Natural killer cell treated with Interleukin-12 subunit alpha and Interleukin-12 subunit beta and Interleukin-15 and Interleukin-18, amount 100 ng/mL, for 72 hours (primary cell): ENCODE measurements around the gene RAP1GAP. TPM values are rescaled to one million over a fixed set of nuclear protein-coding genes. Genes with fewer than 3 reads are reported as not detected.

Experiments
- ATAC-seq, 2 donors: fragments of 150-1000 bp; cut with Tn5 transposase in 1 of 2; sonication (Bioruptor Pico), chemical (Tn5 transposase) in 1 of 2; 2 replicates each; pipeline ENCODE4 v1.10.0; 2021
- DNase-seq: peaks from one replicate; pipeline ENCODE4 v3.0.0; 2022; ENCODE audit warnings: low spot score
- H3K27ac Mint-ChIP-seq, 2 donors: 1 replicate in 1 of 2; 2 replicates in 1 of 2; pipeline ENCODE4 v1.8.0; 2022; ENCODE audit warnings: mixed read lengths in 2 of 2, mild to moderate bottlenecking in 1 of 2, moderate library complexity in 1 of 2
- H3K27me3 Mint-ChIP-seq, 2 donors: 1 replicate in 1 of 2; 2 replicates in 1 of 2; pipeline ENCODE4 v1.8.0; 2022; ENCODE audit warnings: mixed read lengths in 2 of 2
- H3K36me3 Mint-ChIP-seq: one replicate; pipeline ENCODE4 v1.8.0; 2022; ENCODE audit warnings: mixed read lengths
- H3K4me1 Mint-ChIP-seq, 2 donors: 1 replicate in 1 of 2; 2 replicates in 1 of 2; pipeline ENCODE4 v1.8.0; 2022; ENCODE audit warnings: low read depth in 2 of 2, mixed read lengths in 2 of 2, mild to moderate bottlenecking in 1 of 2
- H3K4me3 Mint-ChIP-seq: one replicate; pipeline ENCODE4 v1.8.0; 2022; ENCODE audit warnings: mixed read lengths
- H3K9me3 Mint-ChIP-seq: 2 replicates; pipeline ENCODE4 v1.8.0; 2022; ENCODE audit warnings: mixed read lengths
- total RNA-seq, 2 donors: library from RNA; stranded (reverse); gene quantifications; one replicate each; pipeline ENCODE4 v1.2.3, GENCODE V29; 2022

RAP1GAP gene
- total RNA-seq, 2 donors from 2014 or later: 0.19 TPM; not detected in 1

GRCh38 chr1:21576798-21577187 is 92.4 kb downstream of the RAP1GAP start:
- DNase-seq (no peak), ATAC-seq (no peak)
- Mint-ChIP-seq H3K27me3 (peaks cover 0 to 16% of the 10 kb centered on the region in 2 donors), H3K4me1 (no peaks in the 10 kb centered on the region), H3K27ac (no peak overlapping the region), H3K36me3 (no peaks in the 10 kb centered on the region), H3K4me3 (no peak overlapping the region), H3K9me3 (no peaks in the 10 kb centered on the region)

DNA sequence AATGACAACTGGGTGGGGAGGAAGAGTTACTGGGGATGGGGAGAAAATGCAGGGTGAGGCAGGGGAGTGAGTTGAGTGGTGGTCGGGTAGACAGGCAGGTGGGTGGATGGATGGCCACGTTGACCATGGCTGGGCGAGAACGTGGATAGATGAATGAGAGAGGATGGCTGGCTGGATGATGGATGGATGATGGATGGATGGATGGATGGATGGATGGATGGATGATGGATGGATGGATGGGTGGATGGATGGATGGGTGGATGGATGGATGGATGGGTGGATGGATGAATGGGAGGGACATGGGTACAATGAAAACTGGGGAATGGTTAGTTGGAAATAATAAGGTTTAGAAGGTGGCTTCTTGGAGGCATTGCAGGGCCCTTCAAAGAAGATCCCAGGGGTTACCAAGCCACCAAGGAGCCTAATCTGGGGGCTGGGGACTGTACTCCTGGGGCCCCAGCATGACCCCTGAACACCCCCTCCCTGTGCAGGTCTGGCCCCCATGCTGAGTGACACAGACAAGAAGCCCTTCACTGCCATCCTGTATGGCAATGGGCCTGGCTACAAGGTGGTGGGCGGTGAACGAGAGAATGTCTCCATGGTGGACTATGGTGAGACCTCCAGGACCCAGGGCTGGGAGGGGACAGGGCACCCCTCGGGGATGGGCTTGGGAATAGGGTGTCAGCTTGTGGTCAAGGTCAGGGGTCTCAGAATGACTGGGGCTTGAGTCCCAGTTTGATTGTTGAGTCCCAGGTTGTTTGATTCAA is 92.9 kb downstream of the RAP1GAP start:
- Mint-ChIP-seq H3K4me1 (no peaks in the 10 kb centered on the region), H3K27ac (no peak overlapping the region), H3K4me3 (no peak overlapping the region), H3K27me3 (peaks cover 0 to 16% of the 10 kb centered on the region in 2 donors), H3K36me3 (no peaks in the 10 kb centered on the region), H3K9me3 (no peaks in the 10 kb centered on the region)
- ATAC-seq (no peak), DNase-seq (no peak)

DNA sequence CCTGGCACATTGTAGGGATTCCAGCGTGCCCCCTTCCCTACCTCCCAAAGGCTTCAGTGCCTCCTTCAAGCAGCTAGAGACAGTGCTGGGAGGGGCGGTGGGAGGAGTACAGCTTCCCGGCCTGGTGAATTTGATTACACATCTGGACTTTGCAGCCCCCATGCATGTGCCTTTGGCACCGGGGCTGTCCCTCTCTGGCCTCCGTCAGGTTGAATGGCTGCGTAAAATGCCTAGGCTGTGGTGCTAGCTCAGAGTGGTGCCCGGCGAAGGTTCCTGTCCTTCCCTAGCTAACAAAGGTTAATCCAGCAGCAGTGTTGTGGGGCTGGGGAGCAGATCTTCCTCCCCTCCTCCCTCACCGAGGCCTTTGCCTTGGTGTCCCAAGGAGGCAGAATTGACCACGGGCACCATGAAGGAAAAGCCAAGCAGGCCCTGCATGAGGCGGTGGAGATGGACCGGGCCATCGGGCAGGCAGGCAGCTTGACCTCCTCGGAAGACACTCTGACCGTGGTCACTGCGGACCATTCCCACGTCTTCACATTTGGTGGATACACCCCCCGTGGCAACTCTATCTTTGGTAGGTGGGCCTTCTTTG is 93.7 kb downstream of the RAP1GAP start:
- Mint-ChIP-seq H3K4me3 (no peak overlapping the region), H3K4me1 (no peaks in the 10 kb centered on the region), H3K27ac (no peak overlapping the region), H3K36me3 (no peaks in the 10 kb centered on the region), H3K9me3 (no peaks in the 10 kb centered on the region), H3K27me3 (peaks cover 0 to 16% of the 10 kb centered on the region in 2 donors)
- DNase-seq: no peak
- ATAC-seq: no peak

GRCh38 chr1:21574466-21575151 is 94.5 kb downstream of the RAP1GAP start:
- no peak overlapping the region for H3K4me3 Mint-ChIP-seq
- ATAC-seq: no peak

DNA sequence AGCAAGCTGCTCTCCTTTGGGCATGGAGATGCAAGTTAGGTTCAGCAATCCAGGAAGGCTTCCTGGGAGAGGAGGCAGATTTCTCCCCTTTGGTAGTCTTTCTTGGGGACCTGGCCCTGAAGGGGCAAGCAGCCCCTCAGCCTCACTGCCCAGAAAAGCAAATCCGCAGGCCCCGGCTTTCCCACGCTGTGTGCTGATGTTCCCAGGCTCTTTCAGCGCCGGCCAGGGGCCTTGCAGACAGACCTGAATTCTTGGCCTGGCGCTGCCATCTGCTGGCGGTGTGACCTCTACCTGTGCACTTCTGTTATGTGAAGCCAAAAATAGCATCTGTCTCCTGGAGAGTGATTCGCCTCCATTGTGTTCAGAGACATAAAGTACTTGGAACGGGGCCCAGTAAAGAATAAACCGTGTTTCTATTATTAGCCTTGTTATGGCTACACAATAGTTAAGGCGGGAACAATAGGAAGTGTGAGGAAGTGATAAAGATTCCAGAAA is 95.1 kb downstream of the RAP1GAP start:
- Mint-ChIP-seq H3K4me3 (no peak overlapping the region), H3K4me1 (no peaks in the 10 kb centered on the region), H3K36me3 (no peaks in the 10 kb centered on the region), H3K9me3 (no peaks in the 10 kb centered on the region), H3K27me3 (peaks cover 0 to 12% of the 10 kb centered on the region in 2 donors), H3K27ac (no peak overlapping the region)
- DNase-seq: no peak
- no peak for ATAC-seq

More at GRCh38 chr1:21574466-21575151, 94.5 kb downstream of the RAP1GAP start:
- H3K36me3 Mint-ChIP-seq: no peaks in the 10 kb centered on the region
- H3K4me1 Mint-ChIP-seq: no peaks in the 10 kb centered on the region
- H3K27me3 Mint-ChIP-seq: peaks cover 0 to 13% of the 10 kb centered on the region in 2 donors
- no peaks in the 10 kb centered on the region for H3K9me3 Mint-ChIP-seq
- no peak overlapping the region for H3K27ac Mint-ChIP-seq
- DNase-seq: peak; percentile 62

DNA sequence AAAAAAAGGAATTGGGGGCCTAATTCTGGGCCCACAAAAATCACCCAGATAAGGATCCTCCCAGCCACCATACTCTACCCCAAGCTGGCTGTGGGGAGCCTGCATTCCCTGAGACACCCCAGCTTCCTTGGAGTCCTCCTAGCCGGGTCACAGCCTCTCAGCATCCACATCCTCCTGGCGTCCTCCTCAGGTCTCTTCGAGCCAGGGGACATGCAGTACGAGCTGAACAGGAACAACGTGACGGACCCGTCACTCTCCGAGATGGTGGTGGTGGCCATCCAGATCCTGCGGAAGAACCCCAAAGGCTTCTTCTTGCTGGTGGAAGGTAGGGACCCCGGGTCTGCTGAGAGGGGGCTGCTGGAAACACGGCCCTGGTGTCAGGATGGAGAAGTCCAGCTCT is 95.7 kb downstream of the RAP1GAP start:
- peaks cover 0 to 12% of the 10 kb centered on the region in 2 donors for H3K27me3 Mint-ChIP-seq
- ATAC-seq (no peak), DNase-seq (no peak)
- H3K4me1 Mint-ChIP-seq: no peaks in the 10 kb centered on the region
- H3K4me3 Mint-ChIP-seq: no peak overlapping the region
- H3K9me3 Mint-ChIP-seq: no peaks in the 10 kb centered on the region
- no peaks in the 10 kb centered on the region for H3K36me3 Mint-ChIP-seq
- no peak overlapping the region for H3K27ac Mint-ChIP-seq

DNA sequence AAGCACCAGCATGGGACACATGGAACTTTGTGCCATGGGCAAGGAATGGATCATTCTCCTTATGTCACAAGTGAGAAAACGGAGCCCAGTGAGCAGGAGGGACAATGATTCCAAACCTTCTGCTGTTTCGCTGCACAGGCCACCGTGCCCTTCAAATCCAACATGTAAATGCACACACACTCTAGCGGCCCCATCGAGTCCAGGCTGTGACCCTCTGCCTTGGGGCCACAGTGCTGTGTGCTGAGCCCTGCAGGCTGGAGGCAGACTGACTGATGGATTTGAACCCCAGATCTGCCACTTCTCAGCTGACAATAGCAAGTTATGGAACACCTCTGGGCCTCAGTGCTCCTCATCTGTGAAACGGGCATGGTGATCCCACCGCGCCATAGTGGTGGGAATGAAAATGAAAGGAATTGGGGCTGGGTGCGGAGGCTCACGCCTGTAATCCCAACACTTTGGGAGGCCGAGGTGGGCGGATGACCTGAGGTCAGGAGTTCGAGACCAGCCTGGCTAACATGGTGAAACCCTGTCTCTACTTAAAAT is 96.4 kb downstream of the RAP1GAP start:
- no peak overlapping the region for H3K4me3 Mint-ChIP-seq
- H3K27me3 Mint-ChIP-seq: peaks cover 0 to 12% of the 10 kb centered on the region in 2 donors
- H3K27ac Mint-ChIP-seq: no peak overlapping the region
- ATAC-seq (no peak), DNase-seq (no peak)
- H3K9me3 Mint-ChIP-seq: no peaks in the 10 kb centered on the region
- no peaks in the 10 kb centered on the region for H3K4me1 Mint-ChIP-seq
- no peaks in the 10 kb centered on the region for H3K36me3 Mint-ChIP-seq

GRCh38 chr1:21572221-21572620 is 96.9 kb downstream of the RAP1GAP start:
- ATAC-seq: no peak
- H3K4me3 Mint-ChIP-seq: no peak overlapping the region
- H3K9me3 Mint-ChIP-seq: no peaks in the 10 kb centered on the region
- H3K27me3 Mint-ChIP-seq: peaks cover 0 to 12% of the 10 kb centered on the region in 2 donors
- no peaks in the 10 kb centered on the region for H3K4me1 Mint-ChIP-seq
- H3K27ac Mint-ChIP-seq: no peak overlapping the region
- no peak for DNase-seq
- no peaks in the 10 kb centered on the region for H3K36me3 Mint-ChIP-seq

DNA sequence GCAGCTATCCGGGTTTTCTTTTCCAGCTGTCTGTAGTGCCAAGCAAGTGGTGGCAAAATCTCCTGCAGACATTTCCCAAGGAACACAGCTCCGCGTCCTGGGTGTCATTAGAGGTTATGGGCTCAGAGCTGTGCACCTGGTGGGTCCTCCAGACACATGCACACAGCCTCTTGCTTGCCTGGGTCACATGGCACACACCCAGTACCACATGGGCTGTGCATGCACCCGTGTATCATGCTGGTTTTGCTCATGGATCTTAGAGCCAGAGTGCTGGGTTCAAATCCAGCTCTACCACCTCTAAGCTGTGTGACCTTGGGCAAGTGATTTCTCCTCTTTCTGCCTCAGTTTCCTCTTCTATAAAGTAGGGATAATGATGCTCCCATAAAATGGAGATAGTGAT is 98.3 kb downstream of the RAP1GAP start:
- ATAC-seq (no peak), DNase-seq (no peak)
- Mint-ChIP-seq H3K4me1 (no peaks in the 10 kb centered on the region), H3K9me3 (no peaks in the 10 kb centered on the region), H3K4me3 (no peak overlapping the region), H3K36me3 (no peaks in the 10 kb centered on the region), H3K27me3 (peaks cover 0 to 9% of the 10 kb centered on the region in 2 donors), H3K27ac (no peak overlapping the region)

DNA sequence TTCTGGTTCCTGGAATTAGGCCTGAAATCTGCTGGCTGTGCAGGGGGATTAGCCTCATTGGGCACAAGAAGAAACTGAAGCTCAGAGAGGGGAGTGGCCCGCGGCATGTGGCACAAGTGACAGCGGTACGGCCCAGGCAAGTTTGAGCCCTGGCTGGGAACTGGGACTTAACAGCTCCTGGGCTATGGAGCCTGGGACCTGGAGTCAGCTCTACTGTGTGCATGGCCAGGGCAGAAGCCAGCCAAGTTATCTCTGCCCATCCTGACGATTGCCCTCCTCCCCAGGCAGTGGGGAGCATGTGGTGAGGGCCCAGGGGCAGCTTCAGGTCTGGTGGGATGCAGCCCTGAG is 98.7 kb downstream of the RAP1GAP start:
- no peaks in the 10 kb centered on the region for H3K4me1 Mint-ChIP-seq
- no peaks in the 10 kb centered on the region for H3K9me3 Mint-ChIP-seq
- no peaks in the 10 kb centered on the region for H3K36me3 Mint-ChIP-seq
- H3K4me3 Mint-ChIP-seq: no peak overlapping the region
- no peak overlapping the region for H3K27ac Mint-ChIP-seq
- ATAC-seq (no peak), DNase-seq (no peak)
- H3K27me3 Mint-ChIP-seq: peaks cover 0 to 8% of the 10 kb centered on the region in 2 donors

DNA sequence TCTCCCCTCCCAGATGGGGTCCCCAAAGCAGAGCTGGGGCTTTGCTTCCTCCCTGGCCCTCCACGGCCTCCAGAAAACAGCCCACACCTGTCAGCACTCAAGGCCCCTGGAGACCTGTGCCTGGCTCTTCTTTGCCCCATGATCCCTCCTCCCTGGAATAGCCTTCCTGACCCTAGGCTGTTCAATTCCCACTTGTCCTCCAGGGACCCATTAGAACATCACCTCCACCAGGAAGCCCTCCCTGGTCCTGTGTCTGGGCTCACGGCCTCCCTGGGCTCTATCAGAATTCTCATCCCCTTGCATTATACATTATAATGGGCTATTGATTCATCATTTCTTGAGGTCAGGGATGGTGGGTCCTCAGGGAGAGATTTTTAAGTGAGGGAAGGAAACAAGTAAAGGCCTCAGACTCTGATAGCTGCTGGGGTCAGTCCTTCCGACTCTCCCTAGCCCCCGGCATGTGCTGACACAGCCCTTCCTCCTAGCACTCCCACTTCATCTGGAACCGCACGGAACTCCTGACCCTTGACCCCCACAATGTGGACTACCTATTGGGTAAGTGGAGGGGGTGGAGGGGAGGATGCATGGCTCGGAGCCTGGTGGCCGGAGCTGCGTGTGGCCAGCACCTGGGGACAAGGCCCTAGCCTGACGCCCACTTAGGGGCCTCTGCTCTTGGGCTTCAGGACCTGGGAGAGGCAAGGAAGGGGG is 99.2 kb downstream of the RAP1GAP start:
- Mint-ChIP-seq H3K27ac (no peak overlapping the region), H3K9me3 (no peaks in the 10 kb centered on the region), H3K4me1 (no peaks in the 10 kb centered on the region), H3K27me3 (peaks cover 0 to 8% of the 10 kb centered on the region in 2 donors), H3K4me3 (no peak overlapping the region), H3K36me3 (no peaks in the 10 kb centered on the region)
- ATAC-seq (no peak), DNase-seq (no peak)

DNA sequence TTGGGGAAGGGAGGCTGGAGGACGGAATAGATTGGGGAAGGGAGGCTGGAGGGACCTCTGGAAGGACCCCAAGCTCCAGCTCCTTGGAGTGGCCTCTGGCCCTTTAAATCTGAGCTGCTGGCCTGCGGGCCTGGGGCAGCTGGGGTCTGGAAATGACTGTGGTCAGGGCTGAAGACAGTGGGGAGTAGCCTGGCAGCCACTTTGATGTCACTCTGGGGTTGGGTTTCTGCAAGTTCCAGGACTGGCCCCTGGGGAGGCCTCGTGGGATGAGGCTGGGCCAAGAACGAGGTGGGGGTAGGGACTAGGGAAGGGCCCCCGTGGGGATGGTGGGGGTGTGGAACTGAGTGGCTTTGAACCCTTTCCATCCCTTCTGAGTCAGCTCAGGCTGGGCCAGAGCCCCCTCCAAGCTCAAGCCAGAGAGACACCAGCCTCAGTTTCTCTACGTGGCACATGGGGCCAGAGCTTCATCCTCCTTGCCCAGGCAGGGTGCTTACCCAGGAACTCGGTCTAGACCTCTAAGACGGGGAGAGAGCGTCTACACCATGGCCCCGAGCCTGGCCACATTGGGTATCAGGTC is 100.3 kb downstream of the RAP1GAP start:
- Mint-ChIP-seq H3K36me3 (no peaks in the 10 kb centered on the region), H3K4me1 (no peaks in the 10 kb centered on the region), H3K4me3 (no peak overlapping the region), H3K27me3 (peaks cover 0 to 3% of the 10 kb centered on the region in 2 donors), H3K27ac (no peak overlapping the region), H3K9me3 (no peaks in the 10 kb centered on the region)
- ATAC-seq (no peak), DNase-seq (no peak)

DNA sequence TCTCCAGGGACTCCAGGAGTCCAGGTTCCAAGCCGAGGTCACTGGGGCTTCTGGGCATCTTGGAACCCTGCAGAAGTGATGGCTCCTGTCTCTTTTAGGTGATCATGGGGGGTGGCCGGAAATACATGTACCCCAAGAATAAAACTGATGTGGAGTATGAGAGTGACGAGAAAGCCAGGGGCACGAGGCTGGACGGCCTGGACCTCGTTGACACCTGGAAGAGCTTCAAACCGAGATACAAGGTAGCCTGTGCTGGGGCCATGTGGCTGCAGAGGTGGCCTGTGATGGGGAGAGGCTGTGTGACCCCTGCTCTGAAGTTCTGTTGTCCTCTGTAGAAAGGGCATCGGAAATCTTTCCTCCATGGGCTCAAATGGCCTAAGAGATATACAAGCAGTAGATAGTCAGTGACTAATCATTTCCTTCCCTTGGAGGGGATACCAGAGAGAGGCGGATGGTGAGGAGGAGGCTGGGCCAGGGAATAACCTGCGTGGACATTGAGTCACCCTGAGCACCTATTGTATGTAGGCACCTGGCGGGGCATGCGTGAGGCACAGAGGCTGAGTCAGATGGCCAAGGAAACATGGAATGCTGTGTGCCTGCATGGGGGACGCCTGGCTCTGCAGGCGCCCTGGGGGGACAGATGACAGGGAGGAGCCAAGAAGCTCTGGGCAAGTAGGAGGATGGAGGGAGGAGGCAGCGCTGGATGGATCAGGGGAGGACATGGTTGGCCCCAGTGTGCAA is 101.0 kb downstream of the RAP1GAP start:
- DNase-seq (peak; percentile 48), ATAC-seq (no peak)
- no peaks in the 10 kb centered on the region for H3K27me3 Mint-ChIP-seq
- H3K36me3 Mint-ChIP-seq: no peaks in the 10 kb centered on the region
- H3K4me3 Mint-ChIP-seq: no peak overlapping the region
- no peaks in the 10 kb centered on the region for H3K4me1 Mint-ChIP-seq
- no peak overlapping the region for H3K27ac Mint-ChIP-seq
- no peaks in the 10 kb centered on the region for H3K9me3 Mint-ChIP-seq
